Lung (tissue), 12 donors: ENCODE measurements around the gene NECAB3. TPM values are rescaled to one million over a fixed set of nuclear protein-coding genes. Genes with fewer than 3 reads are reported as not detected.

ENCODE experiments used
- ATAC-seq: fragments of 200-7000 bp; cut with Tn5 transposase; one replicate; pipeline ENCODE4 v1.9.1; 2020; ENCODE audit warnings: moderate number of reproducible peaks; ENCODE audit not compliant: insufficient read depth, low FRiP score
- DNase-seq, 3 donors: peaks; one replicate each; pipeline ENCODE4 v3.0.0-alpha.2; 2013 to 2017
- H3K27ac ChIP-seq, 2 donors: one replicate each; pipeline ENCODE4 v1.5.1; 2013; ENCODE audit warnings: mild to moderate bottlenecking in 2 of 2, moderate library complexity in 2 of 2, control low read depth in 1 of 2, inconsistent platforms in 1 of 2, low read depth in 1 of 2, low read length in 1 of 2
- H3K27me3 ChIP-seq, 3 donors: one replicate each; pipeline ENCODE4 v1.5.1; 2013; ENCODE audit warnings: low read length in 2 of 3; ENCODE audit not compliant: control insufficient read depth in 3 of 3, insufficient read depth in 3 of 3
- H3K36me3 ChIP-seq, 4 donors: one replicate each; pipeline ENCODE4 v1.5.1; 2013; ENCODE audit warnings: low read length in 4 of 4, mild to moderate bottlenecking in 1 of 4, moderate library complexity in 1 of 4; ENCODE audit not compliant: control insufficient read depth in 4 of 4, insufficient read depth in 4 of 4
- H3K4me1 ChIP-seq, 5 donors: one replicate each; pipeline ENCODE4 v1.5.1; 2013; ENCODE audit warnings: low read length in 5 of 5, mild to moderate bottlenecking in 2 of 5, moderate library complexity in 1 of 5; ENCODE audit not compliant: control insufficient read depth in 5 of 5, insufficient read depth in 5 of 5
- H3K4me3 ChIP-seq: one replicate; pipeline ENCODE4 v1.5.1; 2013; ENCODE audit warnings: mild to moderate bottlenecking, control low read depth, moderate library complexity
- H3K9ac ChIP-seq, 2 donors: one replicate each; pipeline ENCODE4 v1.5.1; 2013; ENCODE audit warnings: low read length in 2 of 2, control low read depth in 1 of 2; ENCODE audit not compliant: insufficient read depth in 1 of 2
- H3K9me3 ChIP-seq, 4 donors: one replicate each; pipeline ENCODE4 v1.5.1; 2013; ENCODE audit warnings: low read length in 3 of 4, mild to moderate bottlenecking in 1 of 4, moderate library complexity in 1 of 4; ENCODE audit not compliant: control insufficient read depth in 4 of 4, insufficient read depth in 3 of 4
- WGBS, 2 donors: extraction: QIAGEN DNeasy Blood & Tissue Kit; methylation state at CpG; one replicate each; pipeline ENCODE4 v1.1.7; 2013; 5-methylcytosine and 5-hydroxymethylcytosine counted together
- polyA plus RNA-seq, 2 donors: library from polyadenylated mRNA; stranded (reverse); fragments of 200-250 nt; gene quantifications; one replicate each; pipeline ENCODE4 v1.2.1, GENCODE V29; 2013
- total RNA-seq, 2 donors: library from RNA; depleted of rRNA in 1 of 2; stranded (reverse); fragments of >200 nt in 1 of 2; gene quantifications; one replicate each; pipeline ENCODE4 v1.2.1, GENCODE V29; 2014 to 2021
- TF ChIP-seq, protein P1 (sequence below): IDR thresholded peaks from 2 replicates; pipeline ENCODE4 v1.5.1; 2012; ENCODE audit warnings: mild to moderate bottlenecking; ENCODE audit errors: control extremely low read depth, extremely low read depth
- donor health status: control.
- donor health status: control.
- donor health status: Bipolar disorder and iron deficiency.
- donor health status: healthy.
- donor health status: DM: yes; HTN: yes; CAD: no.

Gene NECAB3
- total and polyA plus RNA-seq, 4 donors = 21.2 to 127 (median 72.2) TPM

DNA sequence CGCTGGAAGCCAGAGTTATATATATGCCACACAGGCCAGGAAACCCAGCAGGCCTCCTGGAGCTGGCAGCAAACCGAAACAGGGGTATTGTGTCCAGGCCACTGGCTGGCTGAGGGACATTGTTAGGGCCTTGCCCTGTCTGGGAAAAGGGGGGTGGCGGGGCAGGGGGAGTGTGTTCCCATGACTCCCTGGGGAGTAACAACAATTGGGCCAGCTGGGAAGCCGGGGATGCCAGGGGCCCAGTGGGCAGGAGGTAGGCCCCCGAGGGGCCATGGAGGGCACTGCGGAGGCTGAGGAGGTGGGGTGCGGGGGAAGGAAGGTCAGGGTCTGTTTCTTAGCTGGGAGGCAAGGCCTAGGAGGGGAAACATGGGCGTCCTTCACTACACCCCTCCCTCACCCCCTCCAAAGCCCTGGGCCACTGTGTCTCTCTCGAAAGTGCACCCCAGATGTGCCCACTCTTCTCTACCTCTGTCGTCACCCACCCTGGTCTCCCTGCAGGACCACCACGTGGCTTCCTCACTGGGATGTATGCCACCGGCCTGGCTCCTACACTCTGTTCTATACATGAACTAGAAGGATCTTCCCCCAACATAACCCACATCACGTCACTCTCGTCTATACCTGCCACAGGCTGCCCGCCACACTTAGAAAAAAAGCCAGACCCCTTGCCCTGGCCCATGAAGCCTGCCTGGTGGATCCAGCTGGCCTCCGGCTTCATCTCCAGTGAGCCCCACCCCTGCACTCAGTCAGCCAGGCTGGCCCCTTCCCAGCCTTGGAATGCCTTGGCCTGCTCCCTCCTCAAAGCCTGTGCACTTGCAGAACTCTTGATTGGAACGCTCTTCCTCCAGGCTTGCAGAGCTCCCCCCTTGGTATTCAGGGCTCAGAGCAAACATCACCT is 19.8 kb upstream of the NECAB3 start:
- Histone ChIP-seq H3K4me1 (peaks cover 0 to 12% (median 3%) of the 10 kb centered on the region in 5 donors), H3K27me3 (no peaks in the 10 kb centered on the region), H3K27ac (peak overlapping the region in 1 of 2 donors; percentile 35), H3K4me3 (no peak overlapping the region), H3K9me3 (no peaks in the 10 kb centered on the region), H3K36me3 (no peaks in the 10 kb centered on the region), H3K9ac (no peak overlapping the region)
- 72 to 83% methylated on average over 17 of the region's 17 CpGs for WGBS, 2 donors
- ATAC-seq (peak; percentile 27), DNase-seq (peak; percentile 66 to 76 (median 74))
- TF ChIP-seq, protein P1, sequence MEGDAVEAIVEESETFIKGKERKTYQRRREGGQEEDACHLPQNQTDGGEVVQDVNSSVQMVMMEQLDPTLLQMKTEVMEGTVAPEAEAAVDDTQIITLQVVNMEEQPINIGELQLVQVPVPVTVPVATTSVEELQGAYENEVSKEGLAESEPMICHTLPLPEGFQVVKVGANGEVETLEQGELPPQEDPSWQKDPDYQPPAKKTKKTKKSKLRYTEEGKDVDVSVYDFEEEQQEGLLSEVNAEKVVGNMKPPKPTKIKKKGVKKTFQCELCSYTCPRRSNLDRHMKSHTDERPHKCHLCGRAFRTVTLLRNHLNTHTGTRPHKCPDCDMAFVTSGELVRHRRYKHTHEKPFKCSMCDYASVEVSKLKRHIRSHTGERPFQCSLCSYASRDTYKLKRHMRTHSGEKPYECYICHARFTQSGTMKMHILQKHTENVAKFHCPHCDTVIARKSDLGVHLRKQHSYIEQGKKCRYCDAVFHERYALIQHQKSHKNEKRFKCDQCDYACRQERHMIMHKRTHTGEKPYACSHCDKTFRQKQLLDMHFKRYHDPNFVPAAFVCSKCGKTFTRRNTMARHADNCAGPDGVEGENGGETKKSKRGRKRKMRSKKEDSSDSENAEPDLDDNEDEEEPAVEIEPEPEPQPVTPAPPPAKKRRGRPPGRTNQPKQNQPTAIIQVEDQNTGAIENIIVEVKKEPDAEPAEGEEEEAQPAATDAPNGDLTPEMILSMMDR = no peak

DNA sequence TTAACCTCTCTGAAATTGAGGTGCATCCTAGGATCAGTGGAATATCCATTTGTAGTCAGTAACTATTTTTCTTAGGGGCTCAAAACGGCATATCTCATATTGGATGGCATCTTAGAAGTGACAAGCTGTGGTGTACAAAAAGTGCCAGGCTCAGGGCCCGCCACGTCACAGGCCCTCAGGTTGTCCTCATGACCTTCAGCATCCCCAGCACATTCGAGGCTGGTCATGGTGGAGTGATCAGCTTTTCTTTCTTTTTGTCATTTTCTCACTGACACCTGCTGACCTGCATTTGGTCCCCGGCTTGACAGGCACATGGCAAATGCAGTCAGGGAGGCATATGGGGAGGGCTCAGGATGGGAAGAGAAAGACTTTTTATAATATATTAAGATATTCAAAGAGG is 19.1 kb upstream of the NECAB3 start:
- H3K27me3 ChIP-seq = no peaks in the 10 kb centered on the region
- H3K27ac ChIP-seq = peak overlapping the region in 1 of 2 donors; percentile 27
- H3K9ac ChIP-seq = no peak overlapping the region
- H3K4me1 ChIP-seq = peaks cover 0 to 19% (median 3%) of the 10 kb centered on the region in 5 donors
- TF ChIP-seq, protein P1 = no peak
- H3K36me3 ChIP-seq = no peaks in the 10 kb centered on the region
- no peaks in the 10 kb centered on the region for H3K9me3 ChIP-seq
- WGBS, 2 donors = 84 to 86% methylated on average over 5 of the region's 5 CpGs
- ATAC-seq = no peak
- no peak overlapping the region for H3K4me3 ChIP-seq
- no peak for DNase-seq

- Histone ChIP-seq H3K9me3 (no peaks in the 10 kb centered on the region), H3K36me3 (no peaks in the 10 kb centered on the region), H3K27me3 (no peaks in the 10 kb centered on the region), H3K4me1 (peaks cover 0 to 26% (median 15%) of the 10 kb centered on the region in 5 donors), H3K9ac (no peak overlapping the region), H3K4me3 (no peak overlapping the region), H3K27ac (no peak overlapping the region)
- WGBS, 2 donors = 23 to 29% methylated on average over 4 of the region's 4 CpGs
- TF ChIP-seq, protein P1 = no peak
- ATAC-seq (no peak), DNase-seq (no peak)
Observed at GRCh38 chr20:33689973-33690372, 15.7 kb upstream of the NECAB3 start.
